GM18505 (cell line): Measurements from ENCODE around the gene ZNF264.

Experiments
- ATAC-seq: cut with Tn5 transposase; IDR thresholded peaks from one replicate; pipeline ENCODE4 v1.9.1; 2021; ENCODE audit not compliant: unreplicated experiment
- POLR2A ChIP-seq: IDR thresholded peaks from 4 replicates; pipeline ENCODE4 v1.6.1; 2011; ENCODE audit warnings: borderline replicate concordance; ENCODE audit not compliant: insufficient read depth, insufficient read length; ENCODE audit errors: extremely low read depth

The ZNF264 gene

DNA sequence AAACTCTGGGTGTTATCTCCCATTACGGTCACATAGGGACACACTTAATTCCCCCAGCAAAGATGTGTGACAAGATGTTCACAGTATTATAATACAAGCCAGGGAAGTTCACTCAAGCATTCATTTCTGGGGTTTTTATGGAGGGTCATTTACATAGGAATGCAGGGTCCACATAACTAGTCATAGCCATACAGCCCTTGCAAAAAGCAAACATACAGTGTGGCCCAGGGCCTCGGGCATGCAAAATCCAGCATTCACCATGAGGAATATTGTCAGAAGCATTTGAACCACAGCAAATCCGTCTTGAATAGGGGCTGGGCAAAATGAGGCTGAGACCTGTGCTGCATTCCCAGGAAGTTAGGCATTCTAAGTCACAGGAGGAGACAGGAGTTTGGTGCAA is 76.0 kb downstream of the ZNF264 start:
- ATAC-seq, result no peak
- TF ChIP-seq POLR2A, result no peak

DNA sequence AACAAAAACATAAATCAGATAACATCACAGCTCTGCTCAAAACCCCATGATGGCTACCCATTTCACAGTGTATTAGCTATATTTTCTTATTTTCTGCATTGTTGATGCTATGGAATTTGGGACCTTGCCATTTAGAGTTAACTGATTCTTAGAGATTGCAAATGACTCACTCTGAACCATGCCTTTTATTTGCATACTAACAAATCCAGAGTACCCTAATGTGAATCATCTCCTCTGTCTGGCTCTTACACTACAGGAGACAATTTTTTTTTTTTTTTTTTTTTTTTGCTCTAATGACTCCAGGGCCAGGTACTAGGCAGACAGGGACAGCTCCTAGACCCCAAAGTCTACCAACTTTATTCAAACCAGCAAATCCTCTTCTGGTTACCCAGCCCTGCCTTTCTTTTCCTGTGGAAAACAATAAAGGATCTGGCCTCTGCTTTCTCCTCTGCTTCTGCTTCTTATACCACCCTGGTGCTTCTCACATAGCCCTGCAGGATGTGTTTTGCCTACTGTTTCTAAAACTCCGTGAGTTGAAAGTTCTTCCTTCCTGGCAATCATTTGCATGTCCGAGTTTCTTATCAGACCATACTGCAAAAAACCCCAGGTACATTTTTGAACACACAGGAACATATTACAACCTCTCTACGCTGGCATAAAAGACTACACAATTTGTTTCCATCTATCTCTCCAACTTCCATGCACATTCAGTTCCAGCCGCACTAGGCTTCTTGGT is 78.4 kb downstream of the ZNF264 start:
- TF ChIP-seq POLR2A, result peak; percentile 44
- no peak for ATAC-seq

DNA sequence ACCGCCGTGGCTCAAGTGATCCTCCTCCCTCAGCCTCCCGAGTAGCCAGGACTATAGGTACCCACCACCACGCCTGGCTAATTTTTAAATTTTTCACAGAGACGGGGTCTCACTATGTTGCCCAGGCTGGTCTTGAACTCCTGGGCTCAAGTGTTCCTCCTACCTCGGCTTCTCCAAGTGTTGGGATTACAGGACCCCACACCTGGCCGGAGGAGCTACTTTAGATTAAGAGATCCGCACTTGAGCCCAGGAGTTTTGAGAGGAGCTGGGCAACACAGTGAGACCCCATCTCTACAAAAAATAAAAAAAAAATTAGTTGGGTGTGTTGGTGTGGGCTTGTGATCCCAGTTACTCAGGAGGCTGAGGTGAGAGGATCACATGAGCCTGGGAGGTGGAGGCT is 80.0 kb downstream of the ZNF264 start:
- no peak for ATAC-seq
- no peak for TF ChIP-seq POLR2A
